ENCODE measurements around the gene CHD2.

Gene CHD2

GRCh38 chr15:92892201-92892555, 7.9 kb upstream of the CHD2 start:
- H3K4me3 ChIP-seq (ENCODE audit: low read depth, low read length): no peak overlapping the region
- TF ChIP-seq CTCF (IDR thresholded peaks at IDR 0.05; ENCODE audit: low read depth, low read length): no peak
- no peak for DNase-seq (ENCODE audit: low read depth, low spot score)
- in situ Hi-C loops (cut with HindIII; ENCODE audit: low sequenced_read_pairs): no loop called here

- TF ChIP-seq CTCF (IDR thresholded peaks at IDR 0.05; ENCODE audit: low read depth, low read length): no peak
- DNase-seq (ENCODE audit: low read depth, low spot score): no peak
- in situ Hi-C loops (cut with HindIII; ENCODE audit: low sequenced_read_pairs): no loop called here
- no peak overlapping the region for H3K4me3 ChIP-seq (ENCODE audit: low read depth, low read length)
Observed at GRCh38 chr15:92893200-92893599, 6.9 kb upstream of the CHD2 start.

GRCh38 chr15:92896561-92896960, 3.6 kb upstream of the CHD2 start:
- peak; percentile 3 for DNase-seq (ENCODE audit: low read depth, low spot score)
- no peak for TF ChIP-seq CTCF (IDR thresholded peaks at IDR 0.05; ENCODE audit: low read depth, low read length)
- no peak overlapping the region for H3K4me3 ChIP-seq (ENCODE audit: low read depth, low read length)
- in situ Hi-C loops (cut with HindIII; ENCODE audit: low sequenced_read_pairs): no loop called here

- TF ChIP-seq CTCF (IDR thresholded peaks at IDR 0.05; ENCODE audit: low read depth, low read length): no peak
- H3K4me3 ChIP-seq (ENCODE audit: low read depth, low read length): no peak overlapping the region
- DNase-seq (ENCODE audit: low read depth, low spot score): no peak
- in situ Hi-C loops (cut with HindIII; ENCODE audit: low sequenced_read_pairs): no loop called here
Observed at GRCh38 chr15:92897620-92898019, 2.5 kb upstream of the CHD2 start.

GRCh38 chr15:92898988-92899582, 1.0 kb upstream of the CHD2 start:
- in situ Hi-C loops (cut with HindIII; ENCODE audit: low sequenced_read_pairs): no loop called here
- no peak for TF ChIP-seq CTCF (IDR thresholded peaks at IDR 0.05; ENCODE audit: low read depth, low read length)
- H3K4me3 ChIP-seq (ENCODE audit: low read depth, low read length): no peak overlapping the region
- peak; percentile 0 for DNase-seq (ENCODE audit: low read depth, low spot score)

- no peak for TF ChIP-seq CTCF (IDR thresholded peaks at IDR 0.05; ENCODE audit: low read depth, low read length)
- in situ Hi-C loops (cut with HindIII; ENCODE audit: low sequenced_read_pairs): no loop called here
- no peak overlapping the region for H3K4me3 ChIP-seq (ENCODE audit: low read depth, low read length)
- DNase-seq (ENCODE audit: low read depth, low spot score): no peak
Observed at GRCh38 chr15:92899601-92899947, 550 bp upstream of the CHD2 start.

GRCh38 chr15:92900731-92901071, 577 bp downstream of the CHD2 start:
- peak overlapping the region; percentile 62 for H3K4me3 ChIP-seq (ENCODE audit: low read depth, low read length)
- no peak for DNase-seq (ENCODE audit: low read depth, low spot score)
- no peak for TF ChIP-seq CTCF (IDR thresholded peaks at IDR 0.05; ENCODE audit: low read depth, low read length)
- in situ Hi-C loops (cut with HindIII; ENCODE audit: low sequenced_read_pairs): no loop called here
